Upper lobe of left lung (tissue), 4 donors: ENCODE measurements around the gene EMSY.

Experiments used
- CTCF ChIP-seq, 6 experiments: fragments of 450-650 bp in 4 of 6; fragments of 200-600 bp in 2 of 6; sonication (generic) in 2 of 6; IDR thresholded peaks; one replicate each; pipeline ENCODE4 v1.5.1; 2016 to 2019; ENCODE audit warnings: antibody characterized with exemption in 6 of 6
- EP300 ChIP-seq, 4 donors: sonication (generic); formaldehyde crosslinking; IDR thresholded peaks; one replicate each; pipeline ENCODE4 v1.5.1; 2017; ENCODE audit warnings: antibody characterized with exemption in 4 of 4, control low read depth in 2 of 4
- POLR2A ChIP-seq, 4 donors: fragments of 450-650 bp; IDR thresholded peaks; one replicate each; pipeline ENCODE4 v1.5.1; 2016 to 2017; ENCODE audit warnings: antibody characterized with exemption in 4 of 4, mild to moderate bottlenecking in 2 of 4
- POLR2AphosphoS5 ChIP-seq, 2 donors: sonication (generic); formaldehyde crosslinking; IDR thresholded peaks; one replicate each; pipeline ENCODE4 v1.5.1; 2017; ENCODE audit warnings: antibody characterized with exemption in 2 of 2

- no peak for TF ChIP-seq EP300 (IDR thresholded peaks at IDR 0.05)
- TF ChIP-seq CTCF (IDR thresholded peaks at IDR 0.05): no peak
- TF ChIP-seq POLR2A (IDR thresholded peaks at IDR 0.05): no peak
- TF ChIP-seq POLR2AphosphoS5 (IDR thresholded peaks at IDR 0.05): no peak
These were observed 35.4 kb downstream of the EMSY start for GRCh38 chr11:76480241-76480640.
